ENCODE results near the gene CEBPB. TPM values are rescaled to one million over a fixed set of nuclear protein-coding genes. Genes with fewer than 3 reads are reported as not detected.

Gene CEBPB
- total RNA-seq, 2 donors from 2014 or later = 61.3 to 102 TPM

- H3K4me1 ChIP-seq = peaks cover 0 to 12% of the 10 kb centered on the region in 2 donors
- no peak for TF ChIP-seq CTCF (IDR thresholded peaks at IDR 0.05)
- H3K27ac ChIP-seq = no peak overlapping the region
- DNase-seq (ENCODE audit: low spot score) = no peak
- H3K4me3 ChIP-seq = no peak overlapping the region
- H3K27me3 ChIP-seq = no peaks in the 10 kb centered on the region
- no peaks in the 10 kb centered on the region for H3K36me3 ChIP-seq
- H3K9me3 ChIP-seq = no peaks in the 10 kb centered on the region
Observed at GRCh38 chr20:50220894-50221365, 30.3 kb downstream of the CEBPB start.

- H3K9me3 ChIP-seq = no peaks in the 10 kb centered on the region
- no peaks in the 10 kb centered on the region for H3K27me3 ChIP-seq
- no peak for TF ChIP-seq CTCF (IDR thresholded peaks at IDR 0.05)
- no peaks in the 10 kb centered on the region for H3K36me3 ChIP-seq
- no peak overlapping the region for H3K27ac ChIP-seq
- DNase-seq (ENCODE audit: low spot score) = peak; percentile 70
- no peak overlapping the region for H3K4me3 ChIP-seq
- H3K4me1 ChIP-seq = peaks cover 0 to 12% of the 10 kb centered on the region in 2 donors
Observed at GRCh38 chr20:50221501-50222308, 31.1 kb downstream of the CEBPB start.

- H3K4me3 ChIP-seq = no peak overlapping the region
- TF ChIP-seq CTCF (IDR thresholded peaks at IDR 0.05) = no peak
- H3K4me1 ChIP-seq = peaks cover 0 to 12% of the 10 kb centered on the region in 2 donors
- H3K36me3 ChIP-seq = no peaks in the 10 kb centered on the region
- peak overlapping the region in 1 of 2 donors; percentile 78 for H3K27ac ChIP-seq
- H3K27me3 ChIP-seq = no peaks in the 10 kb centered on the region
- no peak for DNase-seq (ENCODE audit: low spot score)
- no peaks in the 10 kb centered on the region for H3K9me3 ChIP-seq
Observed at GRCh38 chr20:50222309-50223038, 31.8 kb downstream of the CEBPB start.

- no peak for TF ChIP-seq CTCF (IDR thresholded peaks at IDR 0.05)
- H3K4me1 ChIP-seq = peaks cover 0 to 12% of the 10 kb centered on the region in 2 donors
- H3K36me3 ChIP-seq = no peaks in the 10 kb centered on the region
- H3K9me3 ChIP-seq = no peaks in the 10 kb centered on the region
- H3K4me3 ChIP-seq = no peak overlapping the region
- DNase-seq (ENCODE audit: low spot score) = no peak
- H3K27me3 ChIP-seq = no peaks in the 10 kb centered on the region
- peak overlapping the region; percentile 78 to 87 for H3K27ac ChIP-seq
Observed at GRCh38 chr20:50223039-50224005, 32.7 kb downstream of the CEBPB start.

GRCh38 chr20:50224052-50224451 is 33.4 kb downstream of the CEBPB start:
- no peak for TF ChIP-seq CTCF (IDR thresholded peaks at IDR 0.05)
- Histone ChIP-seq H3K4me3 (no peak overlapping the region), H3K36me3 (no peaks in the 10 kb centered on the region), H3K4me1 (peaks cover 0 to 12% of the 10 kb centered on the region in 2 donors), H3K9me3 (no peaks in the 10 kb centered on the region), H3K27me3 (no peaks in the 10 kb centered on the region), H3K27ac (peak overlapping the region; percentile 78 to 87)
- DNase-seq (ENCODE audit: low spot score) = no peak
